NCI-H1436 (cell line): ENCODE measurements around the gene RSU1.

ENCODE experiments used
- DNase-seq: peaks from one replicate; lab custom pipeline; 2025; lab: John Stamatoyannopoulos, UW

RSU1 gene

DNA sequence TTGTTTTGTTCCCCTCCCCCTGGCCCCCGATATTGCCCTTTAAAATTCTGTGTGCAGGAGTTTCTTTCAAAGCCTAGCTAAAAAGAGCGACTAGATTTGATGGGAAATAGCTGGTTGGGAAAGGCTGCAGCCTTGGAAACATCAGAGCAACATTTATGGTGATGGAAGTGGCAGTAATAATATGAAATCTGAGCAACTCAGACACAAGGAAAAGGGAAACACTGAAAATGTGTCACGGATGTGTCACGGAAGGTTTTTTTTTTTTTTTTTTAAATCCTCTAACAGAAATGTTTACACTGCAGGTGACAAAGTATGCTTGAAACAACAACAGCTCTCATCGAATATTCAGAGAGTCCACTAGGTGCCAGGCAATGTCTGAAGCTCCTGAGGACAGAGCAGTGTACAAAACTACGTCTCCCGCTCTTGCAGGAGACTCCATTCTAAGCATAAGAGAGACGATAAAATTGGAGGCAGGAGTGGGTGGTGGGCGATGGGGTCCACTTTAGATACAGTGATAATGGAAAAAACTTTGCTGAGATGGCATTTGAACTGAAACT, 143.0 kb downstream of the RSU1 start:
- peak; percentile 31 for DNase-seq

DNA sequence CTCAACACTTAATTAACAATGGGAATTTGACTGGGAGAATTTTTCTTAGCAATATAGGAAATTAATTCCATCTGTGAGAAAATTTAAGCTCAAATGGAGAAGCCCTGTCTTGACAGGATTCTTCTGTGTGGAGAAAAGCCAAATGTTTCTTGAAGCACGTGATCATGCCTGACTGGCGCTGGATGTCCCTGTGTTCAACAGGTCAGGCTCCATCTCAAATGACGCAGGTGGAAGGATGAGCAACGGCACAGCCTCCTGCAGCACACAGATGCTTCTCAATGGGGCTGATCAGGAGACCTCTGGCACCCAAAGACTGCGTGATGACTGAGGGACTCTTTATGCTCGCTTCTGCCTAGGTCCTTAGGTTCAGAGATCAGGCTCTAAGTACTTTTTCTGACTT, 143.8 kb downstream of the RSU1 start:
- peak; percentile 54 for DNase-seq

DNA sequence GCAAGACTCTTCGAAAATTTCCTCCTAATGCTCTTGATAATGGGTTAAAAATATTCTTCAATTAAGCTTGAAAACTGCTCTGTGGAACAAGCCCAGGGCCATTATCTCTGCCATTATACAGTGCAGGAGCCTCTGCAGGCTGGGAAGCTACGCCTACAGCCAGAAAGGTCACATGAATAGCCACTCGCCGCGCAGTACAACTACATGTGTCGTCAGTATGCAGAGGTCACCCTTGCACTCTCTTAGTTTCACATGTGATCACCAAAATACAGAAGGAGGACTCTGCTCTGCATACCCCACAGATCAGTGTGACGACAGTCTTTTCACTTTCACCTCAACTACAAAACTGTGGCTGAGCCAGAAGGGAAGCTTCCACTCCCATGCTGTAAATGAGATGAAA, 153.8 kb downstream of the RSU1 start:
- DNase-seq = no peak

DNA sequence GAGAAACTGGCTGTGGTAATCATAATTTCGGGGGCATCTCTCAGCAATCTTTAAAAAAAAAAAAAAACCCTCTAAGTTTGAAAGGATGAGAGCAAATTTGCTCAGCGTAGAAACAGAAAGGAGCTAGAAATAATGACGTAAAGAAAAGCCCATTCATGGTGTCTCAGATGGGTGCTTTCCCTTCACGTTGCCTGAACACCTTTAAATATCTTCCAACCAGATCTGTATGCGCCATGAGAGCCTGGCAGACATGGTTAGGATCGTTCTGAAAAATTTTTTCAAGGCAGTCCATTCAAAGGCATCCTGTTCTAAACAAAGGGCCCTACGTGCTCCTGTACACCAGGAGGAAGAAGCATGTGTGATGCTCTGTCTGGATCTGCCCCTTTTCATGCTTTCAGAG, 154.3 kb downstream of the RSU1 start:
- DNase-seq = no peak

DNA sequence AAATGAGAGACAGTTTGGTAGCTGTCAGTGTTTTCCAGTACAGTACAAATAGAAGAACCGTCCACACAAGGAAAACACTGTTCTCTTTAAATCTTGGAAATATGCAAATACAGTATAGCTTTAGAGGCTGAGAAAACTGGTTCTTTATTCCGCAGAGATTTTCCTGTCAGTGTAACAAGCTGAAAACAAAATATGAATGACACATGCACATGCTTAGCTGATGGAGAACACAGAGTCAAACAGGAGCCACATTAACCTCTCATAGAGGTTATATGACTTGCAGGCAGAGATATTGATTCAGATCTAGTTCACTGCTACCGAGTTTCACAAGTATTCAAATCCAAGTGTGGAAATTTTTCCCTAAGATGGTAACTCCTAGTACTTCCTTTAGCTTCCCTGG, 160.3 kb downstream of the RSU1 start:
- DNase-seq = no peak

DNA sequence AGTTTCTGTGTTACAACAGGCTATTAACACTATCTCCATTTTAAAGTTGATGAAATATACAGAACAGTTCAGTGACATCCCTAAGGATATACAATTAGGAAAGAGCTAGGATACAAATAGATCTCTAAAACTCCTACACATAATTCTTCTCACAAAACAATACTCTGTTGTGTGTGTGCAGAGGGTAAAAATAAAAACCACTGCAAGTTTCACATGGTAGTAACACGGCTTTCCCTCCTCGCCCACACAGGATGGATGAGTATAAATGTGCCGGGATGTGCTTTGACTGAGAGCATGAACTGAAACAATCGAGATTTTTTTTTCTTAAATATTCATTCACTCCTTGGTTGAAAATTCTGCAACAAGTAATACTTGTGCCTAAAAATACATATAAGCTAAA, 164.0 kb downstream of the RSU1 start:
- DNase-seq = no peak

DNA sequence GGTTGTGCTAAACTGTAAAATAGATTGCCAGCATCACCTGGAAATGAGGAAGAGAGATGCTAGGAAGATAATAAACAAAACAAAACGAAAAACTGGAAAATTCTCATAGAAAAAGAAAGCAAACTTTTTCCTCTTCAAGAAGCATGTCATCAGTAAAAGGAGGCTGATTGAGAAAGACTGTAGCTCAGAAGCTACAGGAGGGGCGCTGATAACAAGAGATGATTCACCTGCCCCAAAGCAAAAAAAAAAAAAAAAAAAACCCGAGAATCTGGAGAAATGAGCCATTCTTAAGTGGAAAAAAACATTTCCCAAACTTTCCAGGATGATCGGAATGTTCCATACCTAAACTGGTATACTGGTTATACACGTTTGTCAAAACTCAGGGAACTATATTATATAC, 165.1 kb downstream of the RSU1 start:
- DNase-seq = no peak

DNA sequence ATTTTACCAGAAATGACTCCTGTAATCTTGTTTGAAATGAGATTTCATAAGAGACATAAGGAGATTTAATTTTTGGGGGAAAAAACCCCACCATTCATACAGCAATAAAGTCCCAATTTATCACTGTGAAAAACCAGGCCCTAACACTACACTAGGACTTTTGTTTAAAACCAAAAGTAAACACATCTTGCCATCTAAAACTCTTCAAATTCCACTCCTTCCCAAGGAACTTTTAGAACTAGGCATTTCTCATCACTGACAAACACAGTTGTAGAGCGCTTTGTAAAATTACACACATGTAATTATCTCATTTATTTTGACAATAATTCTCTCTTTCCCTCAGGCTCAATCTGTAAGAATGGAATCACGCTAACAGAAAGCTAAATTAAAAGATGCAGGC, 167.5 kb downstream of the RSU1 start:
- DNase-seq = no peak

DNA sequence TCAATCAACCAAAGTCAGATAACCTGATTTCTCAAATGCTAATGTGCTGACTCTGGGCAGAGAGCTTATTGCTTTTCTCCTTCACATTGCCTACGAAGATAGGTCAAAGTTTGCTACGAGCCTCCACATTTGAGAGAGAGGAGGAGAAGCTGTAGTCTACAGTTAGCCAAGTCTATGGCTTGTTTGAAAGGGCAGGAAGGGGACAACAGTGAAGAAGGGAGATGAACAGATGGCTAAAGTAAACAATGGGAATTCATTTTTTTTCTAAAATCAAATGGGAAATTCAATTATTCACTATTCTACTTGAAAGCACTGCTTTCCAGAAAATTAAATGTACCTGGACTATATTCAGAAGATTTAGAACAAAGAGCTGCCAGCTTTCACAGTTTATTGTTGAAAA, 168.9 kb downstream of the RSU1 start:
- no peak for DNase-seq

DNA sequence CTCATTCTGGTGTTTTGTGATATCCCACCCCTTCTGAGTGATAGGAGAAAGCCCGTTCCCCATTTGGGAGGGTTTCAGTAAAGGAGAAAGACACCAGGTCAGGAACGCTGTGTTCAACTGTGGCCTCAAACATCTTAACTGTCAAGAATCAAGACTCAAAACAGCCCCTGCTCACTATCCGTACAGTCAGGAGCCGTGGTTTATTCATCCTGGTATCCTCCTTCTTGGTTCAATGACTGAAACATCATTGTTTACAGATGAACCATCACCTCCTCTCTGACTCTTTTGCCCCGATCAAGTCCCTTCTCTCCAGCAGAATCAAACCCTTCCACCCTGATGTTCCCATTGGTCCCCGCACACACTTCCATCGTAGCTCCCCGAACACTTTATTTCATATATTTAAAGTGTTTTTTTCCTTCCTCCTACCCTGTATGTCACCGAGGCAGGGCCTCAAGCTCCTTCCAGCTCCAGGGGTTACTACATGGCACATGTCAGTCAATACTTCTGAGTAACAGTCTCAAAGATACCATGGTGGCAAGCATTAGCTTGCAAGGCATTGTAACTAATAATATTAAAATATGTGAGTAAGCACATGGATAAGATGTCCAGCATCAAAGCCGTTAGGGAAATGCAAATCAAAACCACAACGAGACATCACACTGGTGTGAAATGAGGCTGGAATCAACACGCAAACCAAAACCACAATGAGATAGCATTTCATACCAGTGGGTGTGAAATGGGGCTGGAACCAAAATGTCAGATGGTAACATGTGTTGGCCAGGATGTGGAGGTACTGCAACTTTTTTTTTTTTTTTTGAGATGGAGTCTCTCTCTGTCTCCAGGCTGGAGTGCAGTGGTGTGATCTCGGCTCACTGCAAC, 170.8 kb downstream of the RSU1 start:
- DNase-seq = no peak

DNA sequence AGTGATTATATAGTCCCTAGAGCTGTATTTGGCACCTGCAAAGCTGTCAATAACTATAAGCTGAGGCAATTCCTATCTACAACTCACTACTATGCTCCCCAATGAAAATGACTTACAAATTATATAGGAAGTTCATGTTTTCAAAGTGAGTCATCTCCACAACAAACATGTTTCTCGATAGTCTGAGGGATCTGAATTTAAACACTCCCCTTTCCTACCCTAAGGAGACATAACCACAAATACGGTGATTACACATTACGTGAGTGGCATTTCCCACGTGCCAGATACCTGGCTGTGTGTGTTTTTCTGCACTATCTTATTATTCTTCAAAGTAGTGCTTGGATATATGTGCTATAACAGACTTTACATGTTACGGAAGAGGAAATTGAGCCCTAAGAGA, 173.1 kb downstream of the RSU1 start:
- no peak for DNase-seq

DNA sequence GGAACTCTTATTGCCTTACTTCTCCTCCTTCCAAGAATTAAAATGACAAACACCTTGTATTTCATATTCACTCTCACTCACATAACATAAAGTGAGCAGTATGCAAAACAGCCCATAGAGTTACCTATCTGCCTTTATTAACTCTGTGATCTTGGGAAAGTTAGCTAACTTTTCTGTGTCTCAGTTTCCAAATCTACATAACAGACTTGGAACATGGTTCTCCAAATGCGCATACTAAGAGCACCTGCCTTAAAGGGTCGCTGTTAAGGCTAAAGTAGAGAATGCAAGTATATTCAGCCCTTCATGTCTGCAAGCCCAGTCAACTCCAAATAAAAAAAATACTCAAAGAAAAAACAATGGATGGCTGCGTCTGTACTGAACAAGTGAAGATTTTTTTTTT, 173.7 kb downstream of the RSU1 start:
- no peak for DNase-seq

DNA sequence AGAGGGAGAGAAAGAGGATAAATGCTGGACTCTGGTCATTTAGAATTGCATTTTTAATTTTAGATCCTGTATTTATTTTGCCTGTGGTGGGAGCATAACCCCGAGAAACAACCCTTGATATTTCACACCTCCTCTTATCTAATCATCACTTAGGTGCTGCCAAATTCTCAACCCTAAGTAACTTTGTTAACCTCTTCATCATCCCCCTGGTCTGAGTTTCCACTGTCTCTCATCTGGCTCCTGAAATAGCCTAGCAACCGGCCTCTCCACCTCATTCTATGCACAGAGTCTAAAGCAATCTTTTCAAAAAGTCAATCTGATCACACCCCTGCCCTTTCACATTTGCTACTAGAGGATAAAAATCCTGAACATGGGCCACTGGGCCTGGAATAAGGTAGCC, 177.1 kb downstream of the RSU1 start:
- DNase-seq = no peak

DNA sequence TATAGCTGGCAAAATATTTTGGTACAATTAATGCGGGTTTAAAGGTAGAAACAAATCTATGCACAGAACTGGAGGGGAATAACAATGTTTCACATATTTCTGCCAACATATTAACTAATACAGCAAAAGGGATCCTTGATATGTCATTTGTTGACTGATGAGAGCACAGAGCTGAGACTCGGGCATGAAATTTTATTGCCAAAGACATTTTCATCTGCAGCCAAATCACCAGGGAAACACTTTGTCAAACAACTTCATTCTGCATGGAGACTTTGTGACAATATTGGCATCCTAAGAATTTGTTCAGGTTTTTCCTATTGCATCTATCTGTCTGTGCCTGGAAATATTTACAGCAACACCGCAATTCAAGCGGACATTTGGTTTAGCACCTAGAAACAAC, 177.8 kb downstream of the RSU1 start:
- DNase-seq = no peak

DNA sequence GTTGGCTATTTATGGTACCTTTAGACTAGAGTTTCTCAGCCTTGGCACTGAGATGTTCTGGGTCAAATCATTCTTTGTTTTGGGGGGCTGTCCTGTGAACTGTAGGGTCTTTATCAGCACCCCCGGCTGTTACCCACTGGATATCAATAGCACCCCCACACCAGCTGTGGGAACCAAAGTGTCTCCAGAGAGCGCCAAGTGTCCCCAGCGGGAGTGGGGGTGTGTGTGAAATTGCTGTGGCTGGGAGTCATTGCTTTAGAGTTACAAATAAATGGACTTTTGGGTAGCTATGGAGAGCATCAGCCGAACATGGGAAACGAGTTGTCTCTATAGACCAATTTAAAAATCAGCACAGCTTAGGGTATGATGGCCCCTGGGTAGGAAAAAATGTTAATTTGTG, 184.2 kb downstream of the RSU1 start:
- DNase-seq = no peak

DNA sequence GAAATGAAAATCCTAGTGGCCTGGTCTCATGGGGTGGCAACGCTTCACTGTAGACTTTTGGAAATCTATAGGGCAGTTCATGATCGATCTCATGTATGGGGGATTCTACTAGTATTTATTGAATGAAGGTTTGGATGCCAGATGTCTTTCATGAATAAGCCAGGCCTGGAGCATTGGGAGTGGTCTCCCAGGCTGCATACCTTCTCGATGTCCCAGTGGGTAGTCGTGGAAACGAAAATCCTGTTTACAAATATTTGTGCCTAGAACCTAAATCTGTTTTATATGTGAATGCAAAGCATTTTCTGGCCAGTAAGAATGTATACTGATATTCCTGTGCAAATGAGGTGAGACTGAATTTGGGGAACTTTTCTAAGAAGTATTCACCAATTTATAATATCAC, 190.5 kb downstream of the RSU1 start:
- no peak for DNase-seq

DNA sequence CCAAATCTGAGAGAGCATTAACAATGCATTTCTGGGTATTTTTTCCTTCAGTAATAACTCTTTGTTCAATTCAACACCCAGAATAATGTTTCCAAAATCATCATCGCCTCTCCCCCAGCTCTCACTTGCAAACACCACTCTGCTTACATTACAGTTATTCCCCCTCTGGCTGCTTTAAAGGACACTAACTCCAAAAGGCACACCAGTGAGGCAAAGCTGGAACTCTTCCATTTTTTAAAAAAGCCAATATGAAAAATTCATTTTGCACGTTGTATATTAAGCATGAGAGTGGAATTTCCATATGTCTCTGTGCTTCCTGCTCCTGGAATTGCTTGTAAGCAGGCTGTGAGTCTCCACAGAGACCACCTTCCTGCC, 204.3 kb downstream of the RSU1 start:
- no peak for DNase-seq

DNA sequence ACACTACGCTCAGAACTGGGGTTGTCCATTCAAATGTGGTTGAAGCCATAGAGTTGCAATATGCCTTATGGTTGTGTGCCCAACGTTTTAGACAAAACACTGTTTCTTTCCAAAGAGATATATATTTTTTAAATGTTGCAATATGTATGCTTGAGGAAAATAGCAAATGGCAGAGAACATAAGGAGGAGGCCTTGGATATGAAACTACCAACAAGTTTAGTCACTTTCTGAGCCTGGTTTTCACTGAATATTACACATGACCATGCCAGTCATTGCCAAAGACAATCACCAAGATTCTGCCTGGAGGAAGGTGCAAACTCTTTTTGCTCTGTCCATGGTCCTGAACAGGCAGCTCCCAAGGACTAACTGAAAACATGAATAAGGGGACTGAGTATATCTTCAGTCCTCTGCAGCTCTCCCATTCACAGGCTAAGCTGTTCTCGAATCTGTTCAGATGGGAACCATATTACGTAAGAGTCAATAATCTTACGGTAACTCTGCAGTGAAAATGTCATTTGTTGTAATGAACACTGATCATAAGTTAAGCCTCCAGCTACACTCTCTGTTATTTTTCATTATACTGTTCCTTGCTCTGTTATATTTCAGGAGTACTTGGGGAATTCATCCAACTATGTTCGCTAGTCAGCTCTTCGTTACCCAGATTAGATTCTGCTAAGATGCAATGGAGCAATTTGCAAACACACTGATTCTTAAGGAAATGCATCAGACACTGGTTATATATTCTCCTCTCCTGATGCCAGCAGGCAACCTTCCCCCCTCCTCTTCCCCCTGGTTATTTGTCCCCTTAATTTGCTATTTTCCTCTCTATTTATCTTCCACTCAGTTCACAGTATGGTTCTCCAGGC, 204.9 kb downstream of the RSU1 start:
- DNase-seq = no peak

DNA sequence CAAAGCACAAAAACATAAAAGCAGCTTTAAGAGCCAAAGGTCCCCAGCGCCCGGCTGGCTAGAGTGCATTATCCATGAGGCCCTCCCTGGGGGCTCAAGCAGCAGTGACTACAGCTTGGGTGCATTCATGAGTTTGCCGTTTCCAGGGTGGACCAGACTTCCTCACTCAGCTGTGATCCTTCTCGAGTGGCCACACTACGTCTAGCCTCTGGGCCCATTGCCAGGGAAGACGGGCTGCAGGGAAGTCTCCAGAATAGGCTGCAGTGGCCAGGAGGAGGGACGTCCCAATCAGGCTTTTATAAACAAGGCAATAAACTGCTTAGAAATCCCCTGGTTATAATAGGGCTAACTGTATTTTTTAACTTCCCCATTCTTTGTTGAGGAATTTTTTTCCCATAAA, 206.2 kb downstream of the RSU1 start:
- DNase-seq = no peak

DNA sequence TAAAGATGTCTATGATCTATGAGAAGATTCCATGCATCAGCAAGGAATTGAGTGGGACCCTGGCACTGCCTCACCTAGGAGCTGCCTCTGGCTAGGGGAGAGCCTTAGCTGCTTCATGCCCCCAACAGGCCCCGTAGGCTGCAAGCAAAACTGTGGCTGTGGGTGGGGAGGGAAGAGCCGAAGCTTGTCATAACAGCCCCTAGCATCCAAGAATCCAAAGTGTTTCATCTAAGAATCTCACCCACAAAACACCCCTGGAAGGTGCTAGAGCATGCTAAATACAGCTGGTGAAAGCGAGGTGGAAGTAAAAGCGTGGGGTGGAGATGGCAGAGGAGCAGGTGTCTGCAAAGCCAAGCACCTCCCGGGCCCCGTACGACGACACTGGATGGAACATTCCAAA, 208.0 kb downstream of the RSU1 start:
- DNase-seq = no peak

DNA sequence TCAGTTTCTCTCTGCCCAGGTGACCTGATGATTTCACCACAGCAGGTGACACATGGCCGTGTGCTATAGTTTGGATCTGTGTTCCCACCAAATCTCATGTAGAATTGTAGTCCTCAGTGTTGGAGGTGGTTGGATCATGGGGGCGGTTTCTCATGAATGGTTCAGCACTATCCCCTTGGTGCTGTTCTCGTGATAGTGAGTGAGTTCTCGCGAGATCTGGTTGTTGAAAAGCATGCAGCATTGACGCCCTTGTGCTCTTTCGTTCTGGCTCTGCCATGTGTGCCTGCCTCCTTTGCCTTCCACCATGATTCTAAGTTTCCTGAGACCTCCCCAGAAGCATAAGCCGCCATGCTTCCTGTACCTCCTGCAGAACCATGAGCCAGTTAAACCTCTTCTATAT, 210.3 kb downstream of the RSU1 start:
- DNase-seq = no peak

DNA sequence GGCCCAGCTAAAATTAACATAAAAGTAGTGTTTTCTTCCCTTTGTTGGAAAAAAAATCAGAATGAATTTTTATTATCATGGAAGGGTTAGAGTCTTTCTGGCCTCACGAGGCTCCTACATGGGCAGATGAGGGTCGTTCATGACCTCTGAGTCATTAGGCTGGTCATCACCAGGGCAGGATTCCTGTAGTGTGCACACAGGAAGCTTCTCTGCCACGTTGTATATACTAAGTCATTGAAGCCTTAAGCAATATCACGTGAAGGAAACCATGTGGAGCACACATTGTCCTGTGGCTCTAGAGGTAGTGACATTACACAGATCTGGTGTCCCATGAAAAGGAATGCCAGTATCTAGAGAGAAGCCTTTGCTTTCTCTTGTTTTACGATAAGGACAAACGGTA, 210.8 kb downstream of the RSU1 start:
- no peak for DNase-seq

DNA sequence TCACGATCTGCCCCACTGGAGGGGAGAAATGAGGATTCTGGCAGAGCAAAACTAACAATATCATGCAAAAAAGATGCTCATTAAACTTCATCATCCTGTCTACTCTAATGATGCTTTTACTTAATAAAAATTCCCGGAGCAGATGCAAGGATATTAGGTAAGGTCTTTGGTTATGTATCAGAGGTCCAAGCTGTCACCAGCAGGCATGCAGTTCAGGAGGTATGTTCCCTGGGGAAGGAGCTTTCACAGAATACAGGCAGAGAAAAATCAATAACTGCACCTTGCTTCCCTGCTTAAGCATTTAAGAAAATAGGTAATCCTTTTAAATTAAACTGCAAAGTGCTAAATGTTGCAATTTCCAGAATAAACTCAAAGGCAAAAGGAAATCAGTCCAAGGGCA, 213.9 kb downstream of the RSU1 start:
- DNase-seq = peak; percentile 24
